H9 (cell line): ENCODE data around the gene ARHGAP10. TPM values are rescaled to one million over a fixed set of nuclear protein-coding genes. Genes with fewer than 3 reads are reported as not detected.

Source experiments
- DNase-seq: peaks from one replicate; pipeline ENCODE4 v3.0.0-alpha.2; 2017
- H2AFZ ChIP-seq: one replicate; pipeline ENCODE4 v1.6.1; 2013; ENCODE audit warnings: mild to moderate bottlenecking, low read length, control low read depth, moderate library complexity
- H2AK5ac ChIP-seq: 2 replicates; pipeline ENCODE4 v1.6.1; 2013; ENCODE audit warnings: low read length, control low read depth, mixed read lengths; ENCODE audit not compliant: insufficient read length
- H2BK120ac ChIP-seq: one replicate; pipeline ENCODE4 v1.6.1; 2013; ENCODE audit warnings: low read depth, mild to moderate bottlenecking, low read length, control low read depth, inconsistent platforms; ENCODE audit not compliant: poor library complexity, severe bottlenecking
- H2BK12ac ChIP-seq: 2 replicates; pipeline ENCODE4 v1.6.1; 2013; ENCODE audit warnings: low read length, control low read depth, mixed read lengths, low read depth; ENCODE audit not compliant: insufficient read length
- H2BK15ac ChIP-seq: 2 replicates; pipeline ENCODE4 v1.6.1; 2013; ENCODE audit warnings: low read depth, low read length, control low read depth
- H2BK20ac ChIP-seq: one replicate; pipeline ENCODE4 v1.6.1; 2013; ENCODE audit warnings: low read depth, mild to moderate bottlenecking, low read length, control low read depth, inconsistent platforms; ENCODE audit not compliant: poor library complexity, severe bottlenecking
- H2BK5ac ChIP-seq: 2 replicates; pipeline ENCODE4 v1.6.1; 2013; ENCODE audit warnings: low read length, control low read depth, mixed read lengths; ENCODE audit not compliant: insufficient read length
- H3K14ac ChIP-seq: 2 replicates; pipeline ENCODE4 v1.6.1; 2013; ENCODE audit warnings: low read length, control low read depth; ENCODE audit not compliant: insufficient read depth
- H3K18ac ChIP-seq: 2 replicates; pipeline ENCODE4 v1.6.1; 2013; ENCODE audit warnings: low read depth, mild to moderate bottlenecking, mixed read lengths, low read length, control low read depth; ENCODE audit not compliant: insufficient read length
- H3K23ac ChIP-seq: 2 replicates; pipeline ENCODE4 v1.6.1; 2013; ENCODE audit warnings: low read length, control low read depth, mixed read lengths, low read depth; ENCODE audit not compliant: insufficient read length
- H3K23me2 ChIP-seq: 2 replicates; pipeline ENCODE4 v1.6.1; 2013; ENCODE audit warnings: low read depth, mild to moderate bottlenecking, mixed read lengths, low read length, control low read depth; ENCODE audit not compliant: insufficient read length, poor library complexity, severe bottlenecking
- H3K27ac ChIP-seq: 2 replicates; pipeline ENCODE4 v1.5.1; 2013; ENCODE audit warnings: low read length, control low read depth, mixed read lengths, low read depth; ENCODE audit not compliant: insufficient read length
- H3K27me3 ChIP-seq: 2 replicates; pipeline ENCODE4 v1.6.1; 2013; ENCODE audit warnings: low read length, control low read depth, inconsistent platforms; ENCODE audit not compliant: insufficient read depth
- H3K4ac ChIP-seq: 2 replicates; pipeline ENCODE4 v1.6.1; 2013; ENCODE audit warnings: low read depth, mild to moderate bottlenecking, control low read depth, inconsistent platforms, low read length, moderate library complexity
- H3K4me1 ChIP-seq: 2 replicates; pipeline ENCODE4 v1.6.1; 2013; ENCODE audit warnings: low read length, control low read depth, inconsistent platforms; ENCODE audit not compliant: insufficient read depth
- H3K4me2 ChIP-seq: 2 replicates; pipeline ENCODE4 v1.6.1; 2013; ENCODE audit warnings: low read length, control low read depth, mixed read lengths; ENCODE audit not compliant: insufficient read length, insufficient read depth
- H3K56ac ChIP-seq: 2 replicates; pipeline ENCODE4 v1.6.1; 2013; ENCODE audit warnings: low read depth, mild to moderate bottlenecking, mixed read lengths, low read length, control low read depth; ENCODE audit not compliant: insufficient read length
- H3K79me1 ChIP-seq: 2 replicates; pipeline ENCODE4 v1.6.1; 2013; ENCODE audit warnings: low read depth, mild to moderate bottlenecking, moderate library complexity, low read length, control low read depth, inconsistent platforms; ENCODE audit not compliant: insufficient read depth, poor library complexity, severe bottlenecking
- H3K79me2 ChIP-seq: 2 replicates; pipeline ENCODE4 v1.6.1; 2013; ENCODE audit warnings: low read length, control low read depth, inconsistent platforms; ENCODE audit not compliant: insufficient read depth
- H3K9ac ChIP-seq: 2 replicates; pipeline ENCODE4 v1.6.1; 2013; ENCODE audit warnings: low read length, control low read depth, mixed read lengths; ENCODE audit not compliant: insufficient read length; ENCODE audit errors: extremely low read depth
- H3K9me3 ChIP-seq: one replicate; pipeline ENCODE4 v1.6.1; 2013; ENCODE audit warnings: low read depth, low read length, inconsistent platforms; ENCODE audit not compliant: control insufficient read depth
- H3T11ph ChIP-seq: one replicate; pipeline ENCODE4 v1.6.1; 2013; ENCODE audit warnings: mild to moderate bottlenecking, low read length, control low read depth, inconsistent platforms
- H4K20me1 ChIP-seq: one replicate; pipeline ENCODE4 v1.6.1; 2013; ENCODE audit not compliant: control insufficient read depth, insufficient read length, insufficient read depth
- H4K5ac ChIP-seq: 2 replicates; pipeline ENCODE4 v1.6.1; 2013; ENCODE audit warnings: low read depth, mild to moderate bottlenecking, mixed read lengths, low read length, control low read depth; ENCODE audit not compliant: insufficient read length
- H4K8ac ChIP-seq: replicated peaks from 2 replicates; pipeline ENCODE4 v1.6.1; 2013; ENCODE audit warnings: low read length, control low read depth, mixed read lengths, low read depth; ENCODE audit not compliant: insufficient read length
- H4K91ac ChIP-seq: 2 replicates; pipeline ENCODE4 v1.6.1; 2013; ENCODE audit warnings: low read depth, mild to moderate bottlenecking, moderate library complexity, mixed read lengths, low read length, control low read depth; ENCODE audit not compliant: insufficient read length
- H3K27ac Mint-ChIP-seq, 3 experiments: 2 replicates in 2 of 3; 3 replicates in 1 of 3; pipeline ENCODE4 v1.8.0; 2020 to 2021; ENCODE audit warnings: mixed read lengths in 3 of 3, mild to moderate bottlenecking in 1 of 3, moderate library complexity in 1 of 3
- H3K27me3 Mint-ChIP-seq: 2 replicates; pipeline ENCODE4 v1.8.0; 2021; ENCODE audit warnings: low read depth, mild to moderate bottlenecking, moderate library complexity, mixed read lengths
- H3K36me3 Mint-ChIP-seq, 3 experiments: 2 replicates in 2 of 3; 3 replicates in 1 of 3; pipeline ENCODE4 v1.8.0; 2020 to 2021; ENCODE audit warnings: low read depth in 3 of 3, mixed read lengths in 3 of 3; ENCODE audit not compliant: insufficient read depth in 1 of 3
- H3K4me1 Mint-ChIP-seq, 2 experiments: 2 replicates each; pipeline ENCODE4 v1.8.0; 2020; ENCODE audit warnings: mixed read lengths in 2 of 2
- H3K4me3 Mint-ChIP-seq, 2 experiments: 2 replicates in 1 of 2; 3 replicates in 1 of 2; pipeline ENCODE4 v1.8.0; 2020 to 2021; ENCODE audit warnings: mild to moderate bottlenecking in 2 of 2, mixed read lengths in 2 of 2, moderate library complexity in 1 of 2
- H3K9me3 Mint-ChIP-seq, 2 experiments: 2 replicates in 1 of 2; 3 replicates in 1 of 2; pipeline ENCODE4 v1.8.0; 2020; ENCODE audit warnings: mild to moderate bottlenecking in 2 of 2, mixed read lengths in 2 of 2, moderate library complexity in 1 of 2
- CTCF ChIP-seq: fragments of 200-600 bp; sonication (generic); conservative IDR thresholded peaks from 3 replicates; pipeline ENCODE4 v1.8.0; 2021; ENCODE audit warnings: antibody characterized with exemption, mild to moderate bottlenecking
- WGBS: extraction: QIAGEN DNeasy Blood & Tissue Kit; methylation state at CpG from one replicate; pipeline ENCODE4 v1.1.7; 2013; ENCODE audit warnings: missing lambda C conversion rate, low lambda C conversion rate, mixed read lengths; ENCODE audit not compliant: insufficient read length; ENCODE audit errors: extremely low coverage; 5-methylcytosine and 5-hydroxymethylcytosine counted together
- total RNA-seq: library from RNA; stranded (reverse); gene quantifications from 2 replicates; pipeline ENCODE4 v1.2.1, GENCODE V29; 2021

ARHGAP10 gene
- total RNA-seq, 1 experiment from 2014 or later = 7.8 TPM

- no peaks in the 10 kb centered on the region for H3K27me3 Mint-ChIP-seq
- Histone ChIP-seq H2BK5ac (no peak overlapping the region), H3K4me1 (peaks cover 9% of the 10 kb centered on the region; the same call in 1 of the 2 replicates), H2AFZ (no peak overlapping the region), H3K18ac (no peak overlapping the region), H2AK5ac (no peak overlapping the region), H3K56ac (no peak overlapping the region), H3K23ac (no peak overlapping the region), H3K14ac (no peak overlapping the region), H3K23me2 (no peaks in the 10 kb centered on the region), H3T11ph (no peak overlapping the region), H2BK12ac (no peak overlapping the region), H4K5ac (no peak overlapping the region), H4K8ac (no peak overlapping the region), H3K9me3 (no peaks in the 10 kb centered on the region), H2BK120ac (no peak overlapping the region), H4K20me1 (no peaks in the 10 kb centered on the region), H4K91ac (no peak overlapping the region), H2BK20ac (no peak overlapping the region), H3K79me2 (no peaks in the 10 kb centered on the region), H2BK15ac (no peak overlapping the region), H3K9ac (no peak overlapping the region), H3K4ac (no peak overlapping the region), H3K79me1 (no peaks in the 10 kb centered on the region), H3K27ac (no peak overlapping the region), H3K4me2 (no peak overlapping the region), H3K27me3 (no peaks in the 10 kb centered on the region)
- no peaks in the 10 kb centered on the region for H3K9me3 Mint-ChIP-seq
- TF ChIP-seq CTCF = no peak
- no CpG with 5 or more reads among the region's 4 CpGs for WGBS
- no peak for DNase-seq
- no peaks in the 10 kb centered on the region for H3K36me3 Mint-ChIP-seq
- no peak overlapping the region for H3K27ac Mint-ChIP-seq
- no peak overlapping the region for H3K4me3 Mint-ChIP-seq
- peaks cover 38% of the 10 kb centered on the region in 2 experiments for H3K4me1 Mint-ChIP-seq
Observed at GRCh38 chr4:147958489-147959065, 226.7 kb downstream of the ARHGAP10 start.
